HCT116 (cell line): ENCODE data around the gene GLCE. TPM values are rescaled to one million over a fixed set of nuclear protein-coding genes. Genes with fewer than 3 reads are reported as not detected.

Experiments
- ATAC-seq: fragments of 200-7000 bp; cut with Tn5 transposase; 2 replicates; pipeline ENCODE4 v1.9.1; 2020; ENCODE audit warnings: mild to moderate bottlenecking, moderate library complexity
- BruUV-seq: library from RNA; stranded (reverse); fragments of 400-500 nt; replicated peaks from 2 replicates; lab custom pipeline; 2021; lab: Mats Ljungman, UMichigan
- CTCF ChIA-PET: fragments of 300-600 bp; sonication (Branson Sonifier 250); formaldehyde crosslinking; loops from one replicate; lab custom pipeline; 2021; ENCODE audit warnings: antibody characterized with exemption; lab: Charles Lee
- POLR2A ChIA-PET: fragments of 300-600, 350-600 bp; sonication (Branson Sonifier 250); formaldehyde crosslinking; loops from one replicate; lab custom pipeline; 2021; ENCODE audit warnings: antibody characterized with exemption; lab: Charles Lee
- RAD21 ChIA-PET, 2 experiments: fragments of 300-600 bp; sonication (Branson Sonifier 250); formaldehyde crosslinking; loops; one replicate each; lab custom pipeline; 2023; ENCODE audit warnings: low total read pairs in 2 of 2; ENCODE audit not compliant: uncharacterized antibody in 2 of 2, unreplicated experiment in 2 of 2, low non-redundant PET in 1 of 2; lab: Charles Lee
- DNase-seq: peaks from one replicate; pipeline ENCODE4 v3.0.0-alpha.2; 2010; ENCODE audit warnings: low read depth, low spot score
- H2AFZ ChIP-seq: fragments of 200-600 bp; shearing (Covaris generic), sonication (generic); 2 replicates; pipeline ENCODE4 v1.6.1; 2017; ENCODE audit warnings: low read depth, mixed run types, mixed read lengths, antibody characterized with exemption, low read length; ENCODE audit not compliant: poor library complexity, severe bottlenecking
- H3K27ac ChIP-seq: 2 replicates; pipeline ENCODE4 v1.5.1; 2012; ENCODE audit warnings: low read depth, low read length
- H3K27me3 ChIP-seq: fragments of 200-600 bp; sonication (generic); 2 replicates; pipeline ENCODE4 v1.6.1; 2016; ENCODE audit warnings: mixed run types, low read length, mixed read lengths; ENCODE audit not compliant: insufficient read depth
- H3K36me3 ChIP-seq, 2 experiments: fragments of 200-500 bp in 1 of 2; fragments of 200-600 bp in 1 of 2; sonication (Bioruptor generic) in 1 of 2; sonication (generic) in 1 of 2; 2 replicates each; pipeline versions ENCODE4 v1.5.1 to v1.6.1; 2014 to 2016; ENCODE audit warnings: low read length in 2 of 2, inconsistent platforms in 1 of 2, mixed read lengths in 1 of 2, mixed run types in 1 of 2; ENCODE audit not compliant: insufficient read depth in 2 of 2, control insufficient read depth in 1 of 2
- H3K4me1 ChIP-seq, 2 experiments: fragments of 200-600 bp in 1 of 2; sonication (generic) in 1 of 2; 2 replicates each; pipeline versions ENCODE4 v1.5.1 to v1.6.1; 2012 to 2017; ENCODE audit warnings: low read length in 2 of 2, inconsistent platforms in 1 of 2, mild to moderate bottlenecking in 1 of 2, mixed read lengths in 1 of 2, mixed run types in 1 of 2, moderate library complexity in 1 of 2; ENCODE audit not compliant: insufficient read depth in 2 of 2, control insufficient read depth in 1 of 2
- H3K4me2 ChIP-seq: fragments of 200-600 bp; sonication (generic); 2 replicates; pipeline ENCODE4 v1.6.1; 2017; ENCODE audit warnings: mixed run types, low read length, mixed read lengths
- H3K4me3 ChIP-seq, 2 experiments: fragments of 200-600 bp in 1 of 2; sonication (generic) in 1 of 2; replicated peaks in 1 of 2; 2 replicates each; pipeline ENCODE4 v1.5.1; 2011 to 2016; ENCODE audit warnings: low read length in 2 of 2, control low read depth in 1 of 2, low read depth in 1 of 2, mild to moderate bottlenecking in 1 of 2, mixed read lengths in 1 of 2, mixed run types in 1 of 2
- H3K79me2 ChIP-seq: fragments of 200-600 bp; sonication (generic); 2 replicates; pipeline ENCODE4 v1.6.1; 2017; ENCODE audit warnings: mild to moderate bottlenecking, mixed run types, low read length, moderate library complexity, mixed read lengths; ENCODE audit not compliant: insufficient read depth
- H3K9ac ChIP-seq: fragments of 200-600 bp; sonication (generic); 2 replicates; pipeline ENCODE4 v1.6.1; 2016; ENCODE audit warnings: low read length, mixed read lengths
- H3K9me2 ChIP-seq: fragments of 200-600 bp; sonication (generic), shearing (Covaris generic); 2 replicates; pipeline ENCODE4 v1.6.1; 2017; ENCODE audit warnings: mixed run types, mild to moderate bottlenecking, moderate library complexity; ENCODE audit not compliant: insufficient read depth
- H3K9me3 ChIP-seq, 2 experiments: fragments of 200-500 bp in 1 of 2; fragments of 200-600 bp in 1 of 2; sonication (Bioruptor generic) in 1 of 2; sonication (generic) in 1 of 2; 2 replicates each; pipeline ENCODE4 v1.6.1; 2014 to 2017; ENCODE audit warnings: low read length in 2 of 2, mixed read lengths in 2 of 2, inconsistent platforms in 1 of 2, low read depth in 1 of 2, mild to moderate bottlenecking in 1 of 2, mixed run types in 1 of 2, moderate library complexity in 1 of 2; ENCODE audit not compliant: control insufficient read depth in 1 of 2, insufficient read depth in 1 of 2
- H4K20me1 ChIP-seq: fragments of 200-600 bp; sonication (generic), shearing (Covaris generic); 2 replicates; pipeline ENCODE4 v1.6.1; 2017; ENCODE audit warnings: mixed run types, mild to moderate bottlenecking, moderate library complexity; ENCODE audit not compliant: insufficient read depth
- CEBPB ChIP-seq: IDR thresholded peaks from 2 replicates; pipeline ENCODE4 v1.6.1; 2012; ENCODE audit warnings: low read depth
- EGR1 ChIP-seq: IDR thresholded peaks from 2 replicates; pipeline ENCODE4 v1.6.1; 2012; ENCODE audit warnings: low read depth
- EZH2 ChIP-seq: fragments of 200-600 bp; sonication (generic); IDR thresholded peaks from 2 replicates; pipeline ENCODE4 v1.6.1; 2017; ENCODE audit warnings: antibody characterized with exemption, mixed run types
- EZH2phosphoT487 ChIP-seq: fragments of 200-600 bp; IDR thresholded peaks from 2 replicates; pipeline ENCODE4 v1.6.1; 2018; ENCODE audit warnings: antibody characterized with exemption, borderline replicate concordance
- MAX ChIP-seq: IDR thresholded peaks from 2 replicates; pipeline ENCODE4 v1.6.1; 2012
- RAD21 ChIP-seq: IDR thresholded peaks from 2 replicates; pipeline ENCODE4 v1.6.1; 2012; ENCODE audit warnings: low read depth, mild to moderate bottlenecking
- SIN3A ChIP-seq: IDR thresholded peaks from 2 replicates; pipeline ENCODE4 v1.6.1; 2012; ENCODE audit warnings: low read depth
- SRF ChIP-seq: IDR thresholded peaks from 2 replicates; pipeline ENCODE4 v1.6.1; 2012; ENCODE audit warnings: low read depth
- ZFX ChIP-seq: fragments of 450-650 bp; IDR thresholded peaks from 2 replicates; pipeline ENCODE4 v1.6.1; 2017
- intact Hi-C: fragments of 100-400 bp; cut with micrococcal nuclease; formaldehyde crosslinking; loops from 2 replicates; pipeline ENCODE4 v1.10.0; 2022
- total RNA-seq: library from RNA; stranded (reverse); gene quantifications from one replicate; pipeline ENCODE4 v1.2.1, GENCODE V29; 2021; ENCODE audit not compliant: unreplicated experiment

The GLCE gene
- total RNA-seq, 1 experiment from 2014 or later = 22.2 TPM

GRCh38 chr15:69118089-69118488, 42.3 kb upstream of the GLCE start:
- ATAC-seq (no peak), DNase-seq (no peak)
- TF ChIP-seq MAX (no peak), ZFX (no peak), CEBPB (no peak), EZH2 (no peak), SRF (no peak), SIN3A (no peak), EGR1 (no peak)
- Histone ChIP-seq H3K27ac (no peak overlapping the region), H3K79me2 (no peaks in the 10 kb centered on the region), H2AFZ (no peak overlapping the region), H4K20me1 (no peaks in the 10 kb centered on the region), H3K27me3 (peaks cover 11% of the 10 kb centered on the region; the same call in 1 of the 2 replicates), H3K36me3 (no peaks in the 10 kb centered on the region), H3K4me3 (no peak overlapping the region), H3K9me2 (no peaks in the 10 kb centered on the region), H3K9me3 (no peaks in the 10 kb centered on the region), H3K4me1 (peaks cover 5 to 12% of the 10 kb centered on the region in 2 experiments; a peak in 3 of 4 replicates), H3K4me2 (no peak overlapping the region), H3K9ac (no peak overlapping the region)
- ChIA-PET POLR2A (no interaction called here), CTCF (no interaction called here), RAD21 (no interaction called here)
- intact Hi-C loops = no loop called here
- no TSS peak for BruUV-seq

- ATAC-seq (no peak), DNase-seq (no peak)
- peaks cover 11% of the 10 kb centered on the region; the same call in 1 of the 2 replicates for H3K27me3 ChIP-seq
- no peak overlapping the region for H3K4me3 ChIP-seq
- no peaks in the 10 kb centered on the region for H3K79me2 ChIP-seq
- H3K9me2 ChIP-seq = no peaks in the 10 kb centered on the region
- H3K9ac ChIP-seq = no peak overlapping the region
- RAD21 ChIA-PET = no interaction called here
- no peaks in the 10 kb centered on the region for H3K36me3 ChIP-seq
- intact Hi-C loops = no loop called here
- no peak overlapping the region for H3K4me2 ChIP-seq
- H2AFZ ChIP-seq = no peak overlapping the region
- H3K9me3 ChIP-seq = no peaks in the 10 kb centered on the region
- CTCF ChIA-PET = no interaction called here
- no peak overlapping the region for H3K27ac ChIP-seq
- POLR2A ChIA-PET = no interaction called here
- no peaks in the 10 kb centered on the region for H4K20me1 ChIP-seq
- TF ChIP-seq RAD21 (no peak), SIN3A (no peak), SRF (no peak), EZH2phosphoT487 (no peak)
- TF ChIP-seq, all 23 proteins: peak for 0
- BruUV-seq = no TSS peak
- peaks cover 2 to 8% of the 10 kb centered on the region in 2 experiments; a peak in 3 of 4 replicates for H3K4me1 ChIP-seq
Observed at GRCh38 chr15:69119001-69119400, 41.4 kb upstream of the GLCE start.
